HG02973 (cell line): Measurements from ENCODE around the gene IMMP2L.

ENCODE experiments used
- ATAC-seq: cut with Tn5 transposase; IDR thresholded peaks from one replicate; pipeline ENCODE4 v1.9.1; 2021; ENCODE audit warnings: moderate library complexity; ENCODE audit not compliant: unreplicated experiment

The IMMP2L gene

GRCh38 chr7:111229181-111229740 is 333.0 kb downstream of the IMMP2L start:
- ATAC-seq = no peak

- no peak for ATAC-seq
These were observed 333.9 kb downstream of the IMMP2L start for GRCh38 chr7:111228437-111228836.

- ATAC-seq = no peak
These were observed 335.5 kb downstream of the IMMP2L start for GRCh38 chr7:111226800-111227199.

- ATAC-seq = no peak
These were observed 337.7 kb downstream of the IMMP2L start for GRCh38 chr7:111224354-111225231.

GRCh38 chr7:111223802-111224253 is 338.5 kb downstream of the IMMP2L start:
- peak; percentile 53 for ATAC-seq

GRCh38 chr7:111215550-111215949 is 346.7 kb downstream of the IMMP2L start:
- ATAC-seq = no peak

GRCh38 chr7:111212857-111213523 is 349.3 kb downstream of the IMMP2L start:
- ATAC-seq = no peak

GRCh38 chr7:111210996-111211395 is 351.3 kb downstream of the IMMP2L start:
- no peak for ATAC-seq

- ATAC-seq = no peak
These were observed 352.2 kb downstream of the IMMP2L start for GRCh38 chr7:111210043-111210442.

GRCh38 chr7:111205251-111205650 is 357.0 kb downstream of the IMMP2L start:
- ATAC-seq = no peak

GRCh38 chr7:111202321-111202720 is 360.0 kb downstream of the IMMP2L start:
- ATAC-seq = no peak

- ATAC-seq = no peak
These were observed 362.6 kb downstream of the IMMP2L start for GRCh38 chr7:111199643-111200042.

GRCh38 chr7:111198255-111198654 is 364.0 kb downstream of the IMMP2L start:
- ATAC-seq = no peak

GRCh38 chr7:111196655-111197054 is 365.6 kb downstream of the IMMP2L start:
- ATAC-seq = no peak

GRCh38 chr7:111192614-111193413 is 369.5 kb downstream of the IMMP2L start:
- ATAC-seq = no peak

- no peak for ATAC-seq
These were observed 371.5 kb downstream of the IMMP2L start for GRCh38 chr7:111190804-111191203.

GRCh38 chr7:111184987-111185386 is 377.3 kb downstream of the IMMP2L start:
- ATAC-seq = no peak

- no peak for ATAC-seq
These were observed 379.0 kb downstream of the IMMP2L start for GRCh38 chr7:111183321-111183720.

- ATAC-seq = no peak
These were observed 382.0 kb downstream of the IMMP2L start for GRCh38 chr7:111180338-111180737.

- ATAC-seq = no peak
These were observed 386.3 kb downstream of the IMMP2L start for GRCh38 chr7:111175908-111176441.

- no peak for ATAC-seq
These were observed 387.8 kb downstream of the IMMP2L start for GRCh38 chr7:111174510-111174909.
